Thyroid gland (tissue), 4 donors: Measurements from ENCODE around the gene KRTAP5-2. TPM values are rescaled to one million over a fixed set of nuclear protein-coding genes. Genes with fewer than 3 reads are reported as not detected.

Experiments used
- DNase-seq, 2 donors: peaks; one replicate each; pipeline ENCODE4 v3.0.0-alpha.2; 2019
- H3K27ac ChIP-seq, 3 donors: fragments of 200-600 bp; sonication (generic); 1 replicate in 2 of 3; 2 replicates in 1 of 3; pipeline ENCODE4 v1.5.1; 2016 to 2019; ENCODE audit warnings: mild to moderate bottlenecking in 1 of 3, moderate library complexity in 1 of 3
- H3K27me3 ChIP-seq: fragments of 200-600 bp; sonication (generic); one replicate; pipeline ENCODE4 v1.5.1; 2019
- H3K36me3 ChIP-seq, 2 donors: fragments of 200-600 bp; sonication (generic); one replicate each; pipeline ENCODE4 v1.5.1; 2016 to 2019
- H3K4me1 ChIP-seq, 2 donors: fragments of 200-600 bp; sonication (generic); one replicate each; pipeline ENCODE4 v1.5.1; 2017 to 2019
- H3K4me3 ChIP-seq, 3 donors: fragments of 200-600 bp; sonication (generic); replicated peaks in 1 of 3; 1 replicate in 2 of 3; 2 replicates in 1 of 3; pipeline ENCODE4 v1.5.1; 2016; ENCODE audit warnings: mild to moderate bottlenecking in 1 of 3
- H3K9me3 ChIP-seq: fragments of 200-600 bp; sonication (generic); one replicate; pipeline ENCODE4 v1.5.1; 2017
- POLR2A ChIP-seq, 2 donors: fragments of 450-650 bp; IDR thresholded peaks; one replicate each; pipeline ENCODE4 v1.6.1; 2017; ENCODE audit warnings: antibody characterized with exemption in 2 of 2, mild to moderate bottlenecking in 2 of 2, moderate library complexity in 1 of 2
- WGBS, 2 donors: methylation state at CpG; one replicate each; pipeline ENCODE4 v1.1.5; 2017; 5-methylcytosine and 5-hydroxymethylcytosine counted together
- intact Hi-C: fragments of 100-400 bp; cut with DNase I; formaldehyde crosslinking; loops from one replicate; pipeline ENCODE4 v1.15.1; 2023
- total RNA-seq, 4 donors: library from RNA; depleted of rRNA; stranded (reverse); fragments of >200 nt; gene quantifications; one replicate each; pipeline ENCODE4 v1.2.3, GENCODE V29; 2016
- TF ChIP-seq, protein P1 (sequence below), 6 experiments: fragments of 200-600 bp in 3 of 6; fragments of 450-650 bp in 3 of 6; sonication (generic) in 3 of 6; IDR thresholded peaks; one replicate each; pipeline ENCODE4 v1.5.1; 2016 to 2019; ENCODE audit warnings: antibody characterized with exemption in 6 of 6, mild to moderate bottlenecking in 2 of 6, inconsistent platforms in 1 of 6, moderate library complexity in 1 of 6

Gene KRTAP5-2
- total RNA-seq, 4 donors from 2014 or later: not detected

DNA sequence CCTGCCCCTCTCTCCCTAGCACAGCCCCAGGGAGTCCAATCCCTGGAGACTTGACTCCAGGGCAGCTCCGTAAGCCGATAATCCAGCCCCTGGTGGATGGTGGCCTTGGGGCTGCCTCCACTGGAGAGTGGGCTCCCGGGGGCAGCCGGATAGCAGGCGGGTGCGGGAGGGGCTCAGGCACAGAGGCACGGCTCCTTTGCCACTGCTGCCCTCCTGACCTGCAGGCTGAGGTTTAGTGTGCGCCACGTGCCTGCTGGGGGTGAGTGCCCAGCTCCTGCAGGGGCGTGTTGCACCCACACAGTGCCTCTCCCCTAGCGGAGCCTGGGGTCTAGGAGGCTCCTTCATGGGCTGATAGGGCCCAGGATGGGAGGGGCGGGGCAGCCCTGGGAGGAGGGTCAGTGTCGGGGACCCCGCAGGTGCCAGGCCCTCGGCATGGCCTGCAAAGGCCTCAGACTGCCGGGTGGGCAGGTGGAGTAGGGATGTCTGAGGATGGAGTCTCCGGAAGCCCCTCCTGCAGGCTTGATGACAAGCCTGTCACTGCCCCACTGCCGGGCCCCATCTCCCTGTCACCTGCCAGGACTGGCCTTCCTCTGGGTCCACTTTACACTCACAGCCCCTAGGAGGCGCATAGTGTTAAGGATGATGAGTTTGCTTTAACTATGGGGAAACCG lies 31.6 kb downstream of the KRTAP5-2 start:
- 79 to 88% methylated on average over 9 to 11 of the region's 20 CpGs for WGBS, 2 donors
- TF ChIP-seq, protein P1, sequence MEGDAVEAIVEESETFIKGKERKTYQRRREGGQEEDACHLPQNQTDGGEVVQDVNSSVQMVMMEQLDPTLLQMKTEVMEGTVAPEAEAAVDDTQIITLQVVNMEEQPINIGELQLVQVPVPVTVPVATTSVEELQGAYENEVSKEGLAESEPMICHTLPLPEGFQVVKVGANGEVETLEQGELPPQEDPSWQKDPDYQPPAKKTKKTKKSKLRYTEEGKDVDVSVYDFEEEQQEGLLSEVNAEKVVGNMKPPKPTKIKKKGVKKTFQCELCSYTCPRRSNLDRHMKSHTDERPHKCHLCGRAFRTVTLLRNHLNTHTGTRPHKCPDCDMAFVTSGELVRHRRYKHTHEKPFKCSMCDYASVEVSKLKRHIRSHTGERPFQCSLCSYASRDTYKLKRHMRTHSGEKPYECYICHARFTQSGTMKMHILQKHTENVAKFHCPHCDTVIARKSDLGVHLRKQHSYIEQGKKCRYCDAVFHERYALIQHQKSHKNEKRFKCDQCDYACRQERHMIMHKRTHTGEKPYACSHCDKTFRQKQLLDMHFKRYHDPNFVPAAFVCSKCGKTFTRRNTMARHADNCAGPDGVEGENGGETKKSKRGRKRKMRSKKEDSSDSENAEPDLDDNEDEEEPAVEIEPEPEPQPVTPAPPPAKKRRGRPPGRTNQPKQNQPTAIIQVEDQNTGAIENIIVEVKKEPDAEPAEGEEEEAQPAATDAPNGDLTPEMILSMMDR (IDR thresholded peaks at IDR 0.05): no peak
- no peak for TF ChIP-seq POLR2A (IDR thresholded peaks at IDR 0.05)
- no peaks in the 10 kb centered on the region for H3K36me3 ChIP-seq
- no peak for DNase-seq
- H3K4me3 ChIP-seq: no peak overlapping the region
- H3K27me3 ChIP-seq: no peaks in the 10 kb centered on the region
- no peak overlapping the region for H3K27ac ChIP-seq
- intact Hi-C loops: no loop called here
- no peaks in the 10 kb centered on the region for H3K9me3 ChIP-seq
- peaks cover 0 to 10% of the 10 kb centered on the region in 2 donors for H3K4me1 ChIP-seq

DNA sequence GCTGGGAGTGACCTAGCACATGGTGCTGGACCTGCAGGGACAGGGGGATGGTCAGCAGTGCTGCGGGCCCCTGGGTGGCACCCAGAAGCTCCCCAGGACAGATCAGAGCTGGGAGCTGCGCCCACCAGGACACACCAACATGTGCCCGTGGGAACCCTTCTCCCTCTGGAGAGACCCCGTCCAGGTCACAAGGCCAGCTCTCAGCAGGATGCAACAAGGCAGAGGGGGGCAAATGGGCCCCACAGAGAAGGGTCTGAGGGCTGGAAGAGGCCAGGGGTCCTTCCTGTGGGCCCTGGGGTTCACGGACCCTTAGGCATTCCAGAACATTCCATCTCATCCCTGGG lies 32.2 kb downstream of the KRTAP5-2 start:
- H3K9me3 ChIP-seq: no peaks in the 10 kb centered on the region
- intact Hi-C loops: no loop called here
- WGBS, 2 donors: 86 to 100% methylated on average over 1 to 2 of the region's 5 CpGs
- no peak for DNase-seq
- TF ChIP-seq, protein P1 (IDR thresholded peaks at IDR 0.05): no peak
- TF ChIP-seq POLR2A (IDR thresholded peaks at IDR 0.05): no peak
- no peaks in the 10 kb centered on the region for H3K27me3 ChIP-seq
- H3K4me3 ChIP-seq: no peak overlapping the region
- H3K36me3 ChIP-seq: no peaks in the 10 kb centered on the region
- H3K4me1 ChIP-seq: peaks cover 0 to 4% of the 10 kb centered on the region in 2 donors
- H3K27ac ChIP-seq: no peak overlapping the region

DNA sequence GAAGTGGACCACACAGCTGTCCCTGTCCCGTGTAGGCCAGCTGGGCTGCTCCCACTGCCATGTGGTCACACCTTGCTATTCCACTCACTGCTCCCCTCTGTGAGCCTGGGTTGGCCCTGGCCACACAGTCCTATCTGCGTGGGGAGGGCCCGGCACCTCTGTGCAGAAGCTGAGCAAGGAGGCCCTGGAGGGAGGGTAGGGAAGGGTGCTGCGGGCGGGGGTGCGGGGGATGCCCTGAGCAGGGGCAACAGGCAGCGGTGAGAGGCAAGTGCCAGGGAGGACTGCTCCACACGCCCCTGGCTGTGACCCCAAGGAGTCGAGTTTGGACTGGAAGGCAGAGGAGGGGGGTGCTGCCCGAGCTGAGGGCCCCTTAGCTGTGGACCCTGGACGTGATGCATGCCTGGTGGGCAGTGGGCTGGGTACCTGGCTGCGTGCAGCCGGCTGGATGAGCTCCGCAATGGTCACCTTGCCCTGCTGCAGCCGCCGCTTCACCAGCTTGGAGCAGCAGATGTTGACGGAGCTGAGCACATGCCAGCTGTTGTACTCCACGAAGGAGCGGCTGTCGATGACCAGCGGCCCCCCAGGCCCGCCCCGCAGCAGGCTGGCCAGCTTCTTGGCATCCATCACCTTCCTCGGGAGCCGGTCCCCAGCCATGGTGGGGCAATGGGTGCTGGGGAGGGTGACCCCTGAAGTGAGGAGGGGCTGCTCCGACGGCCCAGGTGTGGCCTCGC lies 32.8 kb downstream of the KRTAP5-2 start:
- Histone ChIP-seq H3K36me3 (no peaks in the 10 kb centered on the region), H3K27ac (no peak overlapping the region), H3K27me3 (no peaks in the 10 kb centered on the region), H3K4me3 (no peak overlapping the region), H3K4me1 (no peaks in the 10 kb centered on the region), H3K9me3 (no peaks in the 10 kb centered on the region)
- intact Hi-C loops: no loop called here
- 82% methylated on average over 21 to 23 of the region's 28 CpGs for WGBS, 2 donors
- TF ChIP-seq, protein P1 (IDR thresholded peaks at IDR 0.05): no peak
- no peak for TF ChIP-seq POLR2A (IDR thresholded peaks at IDR 0.05)
- no peak for DNase-seq

DNA sequence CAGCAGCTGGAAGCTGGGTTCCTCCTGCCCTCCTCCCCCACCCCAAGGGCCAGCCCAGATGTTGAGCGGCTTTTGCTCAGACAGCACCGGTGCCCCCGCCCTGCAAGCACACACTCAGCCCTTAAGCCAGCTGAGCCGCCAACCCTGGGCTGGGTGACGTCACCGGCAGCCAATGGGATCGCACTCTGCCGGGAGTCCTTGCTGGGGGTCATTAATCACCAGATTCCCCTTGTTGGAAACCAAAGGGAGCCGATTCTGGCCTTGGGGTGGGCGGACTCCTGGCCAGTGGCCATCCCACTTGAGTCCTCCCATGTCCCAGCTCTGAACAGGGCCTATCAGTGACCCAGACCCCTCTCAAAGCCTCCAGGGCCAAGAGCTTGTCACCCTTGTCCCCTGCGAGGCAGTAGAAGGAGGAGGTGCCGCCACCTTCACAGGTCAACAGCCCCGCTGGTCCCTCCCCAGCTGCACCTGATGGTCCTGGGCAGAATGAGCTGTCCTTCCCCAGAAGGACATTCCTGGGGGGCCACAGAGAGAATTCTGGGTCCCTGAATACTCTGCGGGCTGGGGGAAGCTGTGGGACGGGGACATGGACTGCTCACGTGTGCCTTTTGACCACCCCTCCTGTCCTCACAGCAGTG lies 33.4 kb downstream of the KRTAP5-2 start:
- Histone ChIP-seq H3K27ac (no peak overlapping the region), H3K36me3 (no peaks in the 10 kb centered on the region), H3K4me1 (peaks cover 0 to 2% of the 10 kb centered on the region in 2 donors), H3K9me3 (no peaks in the 10 kb centered on the region), H3K4me3 (no peak overlapping the region), H3K27me3 (no peaks in the 10 kb centered on the region)
- intact Hi-C loops: no loop called here
- DNase-seq: no peak
- 26 to 47% methylated on average over 6 to 10 of the region's 16 CpGs for WGBS, 2 donors
- no peak for TF ChIP-seq POLR2A (IDR thresholded peaks at IDR 0.05)
- TF ChIP-seq, protein P1 (IDR thresholded peaks at IDR 0.05): no peak
